GM23338 (cell line): ENCODE results near the gene PUS7. TPM values are rescaled to one million over a fixed set of nuclear protein-coding genes. Genes with fewer than 3 reads are reported as not detected.

Source experiments
- ATAC-seq: fragments of 200-7000 bp; cut with Tn5 transposase; 3 replicates; pipeline ENCODE4 v1.9.1; 2020
- DNase-seq: peaks from one replicate; pipeline ENCODE4 v3.0.0-alpha.2; 2015; ENCODE audit warnings: low spot score
- H2AFZ ChIP-seq: fragments of 200-600 bp; sonication (generic); 2 replicates; pipeline ENCODE4 v1.8.0; 2016; ENCODE audit warnings: antibody characterized with exemption, mild to moderate bottlenecking, moderate library complexity
- H3F3A ChIP-seq: fragments of 200-600 bp; sonication (generic); replicated peaks from 2 replicates; pipeline ENCODE4 v1.8.0; 2017; ENCODE audit warnings: antibody characterized with exemption, mixed run types, low read depth
- H3K27ac ChIP-seq: fragments of 200-600 bp; sonication (generic); 2 replicates; pipeline ENCODE4 v1.6.1; 2016; ENCODE audit warnings: low read depth
- H3K27me3 ChIP-seq: fragments of 200-600 bp; sonication (generic); 2 replicates; pipeline ENCODE4 v1.8.0; 2016; ENCODE audit warnings: mild to moderate bottlenecking, mixed run types, moderate library complexity; ENCODE audit not compliant: insufficient read depth
- H3K36me3 ChIP-seq: fragments of 200-600 bp; sonication (generic); 2 replicates; pipeline ENCODE4 v1.8.0; 2016; ENCODE audit warnings: mild to moderate bottlenecking; ENCODE audit not compliant: insufficient read depth
- H3K4me1 ChIP-seq: fragments of 200-600 bp; sonication (generic); 2 replicates; pipeline ENCODE4 v1.8.0; 2016; ENCODE audit warnings: mild to moderate bottlenecking, moderate library complexity; ENCODE audit not compliant: insufficient read depth
- H3K4me2 ChIP-seq: fragments of 200-600 bp; sonication (generic); 2 replicates; pipeline ENCODE4 v1.7.1; 2017; ENCODE audit warnings: mixed run types
- H3K4me3 ChIP-seq: fragments of 200-600 bp; sonication (generic); 2 replicates; pipeline ENCODE4 v1.6.1; 2016; ENCODE audit warnings: mixed run types
- H3K79me2 ChIP-seq: fragments of 200-600 bp; sonication (generic); replicated peaks from 2 replicates; pipeline ENCODE4 v1.8.0; 2017; ENCODE audit warnings: mild to moderate bottlenecking; ENCODE audit not compliant: insufficient read depth
- H3K9me2 ChIP-seq: fragments of 200-600 bp; sonication (generic); 2 replicates; pipeline ENCODE4 v1.8.0; 2017; ENCODE audit not compliant: insufficient read depth
- H4K20me1 ChIP-seq: fragments of 200-600 bp; sonication (generic); replicated peaks from 2 replicates; pipeline ENCODE4 v1.8.0; 2017; ENCODE audit warnings: mild to moderate bottlenecking; ENCODE audit not compliant: insufficient read depth
- H3K27ac Mint-ChIP-seq: 2 replicates; pipeline ENCODE4 v1.8.0; 2020; ENCODE audit warnings: inconsistent platforms, mild to moderate bottlenecking, moderate library complexity, mixed read lengths
- H3K27me3 Mint-ChIP-seq: 3 replicates; pipeline ENCODE4 v1.8.0; 2022; ENCODE audit warnings: low read depth, mild to moderate bottlenecking, moderate library complexity, mixed read lengths, inconsistent platforms; ENCODE audit not compliant: insufficient read depth, poor library complexity
- H3K36me3 Mint-ChIP-seq: 3 replicates; pipeline ENCODE4 v1.8.0; 2021; ENCODE audit warnings: low read depth, mild to moderate bottlenecking, inconsistent platforms, moderate library complexity, mixed read lengths
- H3K4me1 Mint-ChIP-seq: 3 replicates; pipeline ENCODE4 v1.8.0; 2020; ENCODE audit warnings: mild to moderate bottlenecking, inconsistent platforms, mixed read lengths
- H3K4me3 Mint-ChIP-seq: 3 replicates; pipeline ENCODE4 v1.8.0; 2021; ENCODE audit warnings: moderate library complexity, mild to moderate bottlenecking, inconsistent platforms, mixed read lengths
- H3K9me3 Mint-ChIP-seq: 3 replicates; pipeline ENCODE4 v1.8.0; 2020; ENCODE audit warnings: moderate library complexity, mild to moderate bottlenecking, inconsistent platforms, mixed read lengths
- CREB1 ChIP-seq: fragments of 250-450 bp; sonication (Bioruptor Pico); IDR thresholded peaks from 2 replicates; pipeline ENCODE4 v1.5.0; 2020; ENCODE audit warnings: low read depth, mild to moderate bottlenecking, moderate library complexity
- EZH2 ChIP-seq: fragments of 200-600 bp; sonication (generic); IDR thresholded peaks from one replicate; pipeline ENCODE4 v1.8.0; 2017; ENCODE audit warnings: antibody characterized with exemption, mild to moderate bottlenecking, low read depth; ENCODE audit not compliant: unreplicated experiment
- EZH2phosphoT487 ChIP-seq: fragments of 200-600 bp; sonication (generic); IDR thresholded peaks from one replicate; pipeline ENCODE4 v1.8.1; 2018; ENCODE audit warnings: antibody characterized with exemption; ENCODE audit not compliant: unreplicated experiment
- JUNB ChIP-seq: IDR thresholded peaks from one replicate; pipeline ENCODE4 v1.6.1; 2016; ENCODE audit warnings: antibody characterized with exemption; ENCODE audit not compliant: unreplicated experiment
- NANOG ChIP-seq: IDR thresholded peaks from 2 replicates; pipeline ENCODE4 v1.6.1; 2016; ENCODE audit warnings: antibody characterized with exemption, borderline replicate concordance
- POLR2AphosphoS5 ChIP-seq: IDR thresholded peaks from 2 replicates; pipeline ENCODE4 v1.6.1; 2016; ENCODE audit warnings: antibody characterized with exemption, low read depth
- STAT1 ChIP-seq: IDR thresholded peaks from one replicate; pipeline ENCODE4 v1.6.1; 2016; ENCODE audit warnings: antibody characterized with exemption; ENCODE audit not compliant: unreplicated experiment
- ZNF114 ChIP-seq: fragments of 250-450 bp; sonication (Bioruptor Pico); IDR thresholded peaks from 2 replicates; pipeline ENCODE4 v1.5.0; 2020; ENCODE audit warnings: mild to moderate bottlenecking, moderate library complexity
- ZNF331 ChIP-seq: fragments of 250-450 bp; sonication (Bioruptor Pico); IDR thresholded peaks from 2 replicates; pipeline ENCODE4 v1.5.0; 2020; ENCODE audit warnings: low read depth, mild to moderate bottlenecking, moderate library complexity
- polyA plus RNA-seq: library from polyadenylated mRNA; unstranded; fragments of >200 nt; fragmentation: Nextera tagmentation; extraction: Ambion mirVana; gene quantifications from 2 replicates; pipeline ENCODE4 v1.2.1, GENCODE V29; 2016
- total RNA-seq: library from RNA; depleted of rRNA; stranded (reverse); fragments of >200 nt; shearing (Covaris generic); gene quantifications from 2 replicates; pipeline ENCODE4 v1.2.3, GENCODE V29; 2014
- TF ChIP-seq, protein P1 (sequence below): IDR thresholded peaks from 2 replicates; pipeline ENCODE4 v1.6.1; 2016; ENCODE audit warnings: antibody characterized with exemption
- TF ChIP-seq, protein P2 (sequence below), 2 experiments: fragments of 200-600 bp in 1 of 2; sonication (generic) in 1 of 2; conservative IDR thresholded peaks; 2 replicates each; pipeline versions ENCODE4 v1.5.1 to v1.6.1; 2016 to 2017; ENCODE audit warnings: antibody characterized with exemption in 2 of 2, low read depth in 2 of 2, mild to moderate bottlenecking in 2 of 2, moderate library complexity in 1 of 2
- TF ChIP-seq, protein P3 (sequence below): IDR thresholded peaks from one replicate; pipeline ENCODE4 v1.6.1; 2018; ENCODE audit warnings: antibody characterized with exemption; ENCODE audit not compliant: unreplicated experiment
- TF ChIP-seq, protein P4 (sequence below): fragments of 250-450 bp; sonication (Bioruptor Pico); IDR thresholded peaks from 2 replicates; pipeline ENCODE4 v1.5.0; 2020; ENCODE audit warnings: mild to moderate bottlenecking, moderate library complexity

Gene PUS7
- total and polyA plus RNA-seq, 2 experiments from 2014 or later, result 34.8 to 62.2 TPM

DNA sequence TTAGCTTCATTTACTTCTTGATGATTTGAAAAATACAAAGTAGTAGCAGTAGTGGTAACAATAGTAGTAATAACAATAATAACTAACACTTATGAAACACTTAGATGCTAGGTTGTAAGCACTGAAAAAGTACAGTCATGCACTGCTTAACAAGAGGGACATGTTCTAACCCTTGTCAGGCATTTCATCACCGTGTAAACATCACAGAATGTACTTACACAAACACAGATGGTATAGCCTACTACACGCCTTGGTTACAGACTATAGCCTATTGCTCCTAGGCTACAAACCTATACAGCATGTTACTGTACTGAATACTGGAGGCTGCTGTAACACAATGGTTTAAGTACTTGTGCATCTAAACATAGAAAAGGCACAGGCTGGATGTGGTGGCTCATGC, 60.6 kb downstream of the PUS7 start:
- ATAC-seq (no peak), DNase-seq (no peak)
- Mint-ChIP-seq H3K36me3 (peaks cover 65% of the 10 kb centered on the region), H3K4me3 (no peak overlapping the region), H3K27me3 (no peaks in the 10 kb centered on the region), H3K9me3 (no peaks in the 10 kb centered on the region), H3K4me1 (no peaks in the 10 kb centered on the region), H3K27ac (no peak overlapping the region)
- no peak overlapping the region for H3K4me2 ChIP-seq
- peaks cover 6% of the 10 kb centered on the region; the same call in 1 of the 2 replicates for H3F3A ChIP-seq
- H3K79me2 ChIP-seq, result no peaks in the 10 kb centered on the region
- no peak overlapping the region for H3K4me3 ChIP-seq
- peaks cover 43% of the 10 kb centered on the region for H3K36me3 ChIP-seq
- peaks cover 5% of the 10 kb centered on the region; the same call in 1 of the 2 replicates for H4K20me1 ChIP-seq
- no peak overlapping the region for H2AFZ ChIP-seq
- H3K27ac ChIP-seq, result no peak overlapping the region
- H3K4me1 ChIP-seq, result no peaks in the 10 kb centered on the region
- no peaks in the 10 kb centered on the region for H3K9me2 ChIP-seq
- no peaks in the 10 kb centered on the region for H3K27me3 ChIP-seq
- no peak for TF ChIP-seq POLR2AphosphoS5
- no peak for TF ChIP-seq CREB1 (CRISPR knock-in tag)
- TF ChIP-seq, protein P1, sequence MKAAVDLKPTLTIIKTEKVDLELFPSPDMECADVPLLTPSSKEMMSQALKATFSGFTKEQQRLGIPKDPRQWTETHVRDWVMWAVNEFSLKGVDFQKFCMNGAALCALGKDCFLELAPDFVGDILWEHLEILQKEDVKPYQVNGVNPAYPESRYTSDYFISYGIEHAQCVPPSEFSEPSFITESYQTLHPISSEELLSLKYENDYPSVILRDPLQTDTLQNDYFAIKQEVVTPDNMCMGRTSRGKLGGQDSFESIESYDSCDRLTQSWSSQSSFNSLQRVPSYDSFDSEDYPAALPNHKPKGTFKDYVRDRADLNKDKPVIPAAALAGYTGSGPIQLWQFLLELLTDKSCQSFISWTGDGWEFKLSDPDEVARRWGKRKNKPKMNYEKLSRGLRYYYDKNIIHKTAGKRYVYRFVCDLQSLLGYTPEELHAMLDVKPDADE, result no peak
- no peak for TF ChIP-seq ZNF331
- no peak for TF ChIP-seq NANOG
- TF ChIP-seq, protein P2, sequence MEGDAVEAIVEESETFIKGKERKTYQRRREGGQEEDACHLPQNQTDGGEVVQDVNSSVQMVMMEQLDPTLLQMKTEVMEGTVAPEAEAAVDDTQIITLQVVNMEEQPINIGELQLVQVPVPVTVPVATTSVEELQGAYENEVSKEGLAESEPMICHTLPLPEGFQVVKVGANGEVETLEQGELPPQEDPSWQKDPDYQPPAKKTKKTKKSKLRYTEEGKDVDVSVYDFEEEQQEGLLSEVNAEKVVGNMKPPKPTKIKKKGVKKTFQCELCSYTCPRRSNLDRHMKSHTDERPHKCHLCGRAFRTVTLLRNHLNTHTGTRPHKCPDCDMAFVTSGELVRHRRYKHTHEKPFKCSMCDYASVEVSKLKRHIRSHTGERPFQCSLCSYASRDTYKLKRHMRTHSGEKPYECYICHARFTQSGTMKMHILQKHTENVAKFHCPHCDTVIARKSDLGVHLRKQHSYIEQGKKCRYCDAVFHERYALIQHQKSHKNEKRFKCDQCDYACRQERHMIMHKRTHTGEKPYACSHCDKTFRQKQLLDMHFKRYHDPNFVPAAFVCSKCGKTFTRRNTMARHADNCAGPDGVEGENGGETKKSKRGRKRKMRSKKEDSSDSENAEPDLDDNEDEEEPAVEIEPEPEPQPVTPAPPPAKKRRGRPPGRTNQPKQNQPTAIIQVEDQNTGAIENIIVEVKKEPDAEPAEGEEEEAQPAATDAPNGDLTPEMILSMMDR (conservative IDR thresholded peaks at IDR 0.05; ENCODE audit: low read depth in 2 of 2), result no peak
- no peak for TF ChIP-seq STAT1
- TF ChIP-seq, protein P3, sequence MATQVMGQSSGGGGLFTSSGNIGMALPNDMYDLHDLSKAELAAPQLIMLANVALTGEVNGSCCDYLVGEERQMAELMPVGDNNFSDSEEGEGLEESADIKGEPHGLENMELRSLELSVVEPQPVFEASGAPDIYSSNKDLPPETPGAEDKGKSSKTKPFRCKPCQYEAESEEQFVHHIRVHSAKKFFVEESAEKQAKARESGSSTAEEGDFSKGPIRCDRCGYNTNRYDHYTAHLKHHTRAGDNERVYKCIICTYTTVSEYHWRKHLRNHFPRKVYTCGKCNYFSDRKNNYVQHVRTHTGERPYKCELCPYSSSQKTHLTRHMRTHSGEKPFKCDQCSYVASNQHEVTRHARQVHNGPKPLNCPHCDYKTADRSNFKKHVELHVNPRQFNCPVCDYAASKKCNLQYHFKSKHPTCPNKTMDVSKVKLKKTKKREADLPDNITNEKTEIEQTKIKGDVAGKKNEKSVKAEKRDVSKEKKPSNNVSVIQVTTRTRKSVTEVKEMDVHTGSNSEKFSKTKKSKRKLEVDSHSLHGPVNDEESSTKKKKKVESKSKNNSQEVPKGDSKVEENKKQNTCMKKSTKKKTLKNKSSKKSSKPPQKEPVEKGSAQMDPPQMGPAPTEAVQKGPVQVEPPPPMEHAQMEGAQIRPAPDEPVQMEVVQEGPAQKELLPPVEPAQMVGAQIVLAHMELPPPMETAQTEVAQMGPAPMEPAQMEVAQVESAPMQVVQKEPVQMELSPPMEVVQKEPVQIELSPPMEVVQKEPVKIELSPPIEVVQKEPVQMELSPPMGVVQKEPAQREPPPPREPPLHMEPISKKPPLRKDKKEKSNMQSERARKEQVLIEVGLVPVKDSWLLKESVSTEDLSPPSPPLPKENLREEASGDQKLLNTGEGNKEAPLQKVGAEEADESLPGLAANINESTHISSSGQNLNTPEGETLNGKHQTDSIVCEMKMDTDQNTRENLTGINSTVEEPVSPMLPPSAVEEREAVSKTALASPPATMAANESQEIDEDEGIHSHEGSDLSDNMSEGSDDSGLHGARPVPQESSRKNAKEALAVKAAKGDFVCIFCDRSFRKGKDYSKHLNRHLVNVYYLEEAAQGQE, result no peak
- no peak for TF ChIP-seq EZH2
- no peak for TF ChIP-seq EZH2phosphoT487
- TF ChIP-seq, protein P4, sequence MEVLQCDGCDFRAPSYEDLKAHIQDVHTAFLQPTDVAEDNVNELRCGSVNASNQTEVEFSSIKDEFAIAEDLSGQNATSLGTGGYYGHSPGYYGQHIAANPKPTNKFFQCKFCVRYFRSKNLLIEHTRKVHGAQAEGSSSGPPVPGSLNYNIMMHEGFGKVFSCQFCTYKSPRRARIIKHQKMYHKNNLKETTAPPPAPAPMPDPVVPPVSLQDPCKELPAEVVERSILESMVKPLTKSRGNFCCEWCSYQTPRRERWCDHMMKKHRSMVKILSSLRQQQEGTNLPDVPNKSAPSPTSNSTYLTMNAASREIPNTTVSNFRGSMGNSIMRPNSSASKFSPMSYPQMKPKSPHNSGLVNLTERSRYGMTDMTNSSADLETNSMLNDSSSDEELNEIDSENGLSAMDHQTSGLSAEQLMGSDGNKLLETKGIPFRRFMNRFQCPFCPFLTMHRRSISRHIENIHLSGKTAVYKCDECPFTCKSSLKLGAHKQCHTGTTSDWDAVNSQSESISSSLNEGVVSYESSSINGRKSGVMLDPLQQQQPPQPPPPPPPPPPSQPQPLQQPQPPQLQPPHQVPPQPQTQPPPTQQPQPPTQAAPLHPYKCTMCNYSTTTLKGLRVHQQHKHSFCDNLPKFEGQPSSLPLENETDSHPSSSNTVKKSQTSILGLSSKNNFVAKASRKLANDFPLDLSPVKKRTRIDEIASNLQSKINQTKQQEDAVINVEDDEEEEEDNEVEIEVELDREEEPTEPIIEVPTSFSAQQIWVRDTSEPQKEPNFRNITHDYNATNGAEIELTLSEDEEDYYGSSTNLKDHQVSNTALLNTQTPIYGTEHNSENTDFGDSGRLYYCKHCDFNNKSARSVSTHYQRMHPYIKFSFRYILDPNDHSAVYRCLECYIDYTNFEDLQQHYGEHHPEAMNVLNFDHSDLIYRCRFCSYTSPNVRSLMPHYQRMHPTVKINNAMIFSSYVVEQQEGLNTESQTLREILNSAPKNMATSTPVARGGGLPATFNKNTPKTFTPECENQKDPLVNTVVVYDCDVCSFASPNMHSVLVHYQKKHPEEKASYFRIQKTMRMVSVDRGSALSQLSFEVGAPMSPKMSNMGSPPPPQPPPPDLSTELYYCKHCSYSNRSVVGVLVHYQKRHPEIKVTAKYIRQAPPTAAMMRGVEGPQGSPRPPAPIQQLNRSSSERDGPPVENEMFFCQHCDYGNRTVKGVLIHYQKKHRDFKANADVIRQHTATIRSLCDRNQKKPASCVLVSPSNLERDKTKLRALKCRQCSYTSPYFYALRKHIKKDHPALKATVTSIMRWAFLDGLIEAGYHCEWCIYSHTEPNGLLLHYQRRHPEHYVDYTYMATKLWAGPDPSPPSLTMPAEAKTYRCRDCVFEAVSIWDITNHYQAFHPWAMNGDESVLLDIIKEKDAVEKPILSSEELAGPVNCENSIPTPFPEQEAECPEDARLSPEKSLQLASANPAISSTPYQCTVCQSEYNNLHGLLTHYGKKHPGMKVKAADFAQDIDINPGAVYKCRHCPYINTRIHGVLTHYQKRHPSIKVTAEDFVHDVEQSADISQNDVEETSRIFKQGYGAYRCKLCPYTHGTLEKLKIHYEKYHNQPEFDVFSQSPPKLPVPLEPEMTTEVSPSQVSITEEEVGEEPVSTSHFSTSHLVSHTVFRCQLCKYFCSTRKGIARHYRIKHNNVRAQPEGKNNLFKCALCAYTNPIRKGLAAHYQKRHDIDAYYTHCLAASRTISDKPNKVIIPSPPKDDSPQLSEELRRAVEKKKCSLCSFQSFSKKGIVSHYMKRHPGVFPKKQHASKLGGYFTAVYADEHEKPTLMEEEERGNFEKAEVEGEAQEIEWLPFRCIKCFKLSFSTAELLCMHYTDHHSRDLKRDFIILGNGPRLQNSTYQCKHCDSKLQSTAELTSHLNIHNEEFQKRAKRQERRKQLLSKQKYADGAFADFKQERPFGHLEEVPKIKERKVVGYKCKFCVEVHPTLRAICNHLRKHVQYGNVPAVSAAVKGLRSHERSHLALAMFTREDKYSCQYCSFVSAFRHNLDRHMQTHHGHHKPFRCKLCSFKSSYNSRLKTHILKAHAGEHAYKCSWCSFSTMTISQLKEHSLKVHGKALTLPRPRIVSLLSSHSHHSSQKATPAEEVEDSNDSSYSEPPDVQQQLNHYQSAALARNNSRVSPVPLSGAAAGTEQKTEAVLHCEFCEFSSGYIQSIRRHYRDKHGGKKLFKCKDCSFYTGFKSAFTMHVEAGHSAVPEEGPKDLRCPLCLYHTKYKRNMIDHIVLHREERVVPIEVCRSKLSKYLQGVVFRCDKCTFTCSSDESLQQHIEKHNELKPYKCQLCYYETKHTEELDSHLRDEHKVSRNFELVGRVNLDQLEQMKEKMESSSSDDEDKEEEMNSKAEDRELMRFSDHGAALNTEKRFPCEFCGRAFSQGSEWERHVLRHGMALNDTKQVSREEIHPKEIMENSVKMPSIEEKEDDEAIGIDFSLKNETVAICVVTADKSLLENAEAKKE (CRISPR knock-in tag), result no peak
- TF ChIP-seq JUNB, result no peak
- TF ChIP-seq ZNF114 (CRISPR knock-in tag), result no peak
